Heart right ventricle (tissue), 16 donors: ENCODE results near the gene PTP4A1. TPM values are rescaled to one million over a fixed set of nuclear protein-coding genes. Genes with fewer than 3 reads are reported as not detected.

ENCODE experiments used
- ATAC-seq, 8 donors: fragments of 200-7000 bp; cut with Tn5 transposase; one replicate each; pipeline ENCODE4 v1.9.1; 2020; ENCODE audit warnings: mild to moderate bottlenecking in 8 of 8, moderate library complexity in 8 of 8, moderate number of reproducible peaks in 1 of 8
- DNase-seq, 2 donors: peaks; one replicate each; pipeline ENCODE4 v3.0.0-alpha.2; 2020
- H3K27ac ChIP-seq, 10 donors: fragments of 200-600 bp; sonication (generic) in 2 of 10; one replicate each; pipeline versions ENCODE4 v1.5.0 to v1.8.0; 2020 to 2022; ENCODE audit warnings: mild to moderate bottlenecking in 3 of 10
- H3K27me3 ChIP-seq, 7 donors: fragments of 200-600 bp; one replicate each; pipeline ENCODE4 v1.8.0; 2021 to 2022; ENCODE audit warnings: mild to moderate bottlenecking in 2 of 7
- H3K36me3 ChIP-seq, 9 donors: fragments of 200-600 bp; sonication (generic) in 1 of 9; one replicate each; pipeline versions ENCODE4 v1.5.0 to v1.8.0; 2020 to 2022; ENCODE audit warnings: mild to moderate bottlenecking in 2 of 9
- H3K4me1 ChIP-seq, 9 donors: fragments of 200-600 bp; sonication (generic) in 1 of 9; one replicate each; pipeline versions ENCODE4 v1.5.0 to v1.8.0; 2020 to 2022; ENCODE audit warnings: mild to moderate bottlenecking in 4 of 9
- H3K4me3 ChIP-seq, 10 donors: fragments of 200-600 bp; sonication (generic) in 2 of 10; one replicate each; pipeline versions ENCODE4 v1.5.0 to v1.8.0; 2020 to 2022; ENCODE audit warnings: mild to moderate bottlenecking in 7 of 10, moderate library complexity in 2 of 10
- H3K9me3 ChIP-seq, 11 donors: fragments of 200-600 bp in 10 of 11; sonication (generic) in 2 of 11; one replicate each; pipeline versions ENCODE4 v1.5.0 to v1.8.0; 2013 to 2022; ENCODE audit warnings: mild to moderate bottlenecking in 2 of 11, control low read depth in 1 of 11, moderate library complexity in 1 of 11
- CTCF ChIP-seq, 9 donors: fragments of 200-600 bp; sonication (generic) in 2 of 9; IDR thresholded peaks; one replicate each; pipeline versions ENCODE4 v1.5.0 to v1.8.0; 2021 to 2022; ENCODE audit warnings: antibody characterized with exemption in 9 of 9, mild to moderate bottlenecking in 5 of 9, moderate library complexity in 1 of 9
- WGBS, 2 donors: extraction: QIAGEN DNeasy Blood & Tissue Kit; methylation state at CpG; one replicate each; pipeline ENCODE4 v1.1.7; 2013; ENCODE audit warnings: inconsistent platforms in 1 of 2; 5-methylcytosine and 5-hydroxymethylcytosine counted together
- intact Hi-C, 10 donors: fragments of 100-400 bp; cut with DNase I; formaldehyde crosslinking; loops; one replicate each; pipeline versions ENCODE4 v1.11.1 to v1.14.2; 2022
- polyA plus RNA-seq, 2 donors: library from polyadenylated mRNA; stranded (reverse); fragments of 200-250 nt; gene quantifications; one replicate each; pipeline ENCODE4 v1.2.3, GENCODE V29; 2013
- total RNA-seq, 10 donors: library from RNA; stranded (reverse); fragmentation: NEBNext Ultra II Directional in 3 of 10; extraction: Animal tissue kit (Norgen Biotek cat#: 25700) in 3 of 10; gene quantifications; one replicate each; pipeline versions ENCODE4 v1.2.1 to v1.2.4, GENCODE V29; 2021 to 2023
- donor health status: Arrhythmogenic right ventricular cardiomyopathy.
- donor health status: ischemic (EF 13 %, LVEDD 7.1; RV severe dilation, severe dysfunction).
- donor health status: healthy with polysubstance abuse.
- donor health status: DM: no; HTN: yes; CAD: no.
- donor health status: DM: no; HTN: no; CAD: no.
- donor health status: ischemic (EF 25% LVEDD 6.9; RV normal size, moderate dysfunction).
- donor health status: ischemic (EF 25% LVEDD 5.7; RV mildly dilated, moderate dysfunction).
- donor health status: healthy.
- donor health status: DM: yes; HTN: yes; CAD: no.
- donor health status: Ischemic cardiomyopathy.
- donor health status: ischemic (EF 35%, LVEDD 5.7; RV mildly dilated, moderate dysfunction).
- donor health status: nonischemic (EF 11% LVEDD 7.7; RV severe dilation, severe dysfunction).
- donor health status: DM: yes; HTN: yes; CAD: no.
- donor health status: PGD.
- donor health status: ischemic (EF 29% LVEDD 5.4; RV normal size, mild dysfunction).
- donor health status: nonischemic (EF 23%, LVEDD 6.1; RV moderate dilation, normal function).

The PTP4A1 gene
- total and polyA plus RNA-seq, 12 donors = 2.6 to 69.9 (median 49.8) TPM

- ATAC-seq (no peak), DNase-seq (no peak)
- Histone ChIP-seq H3K4me3 (no peak overlapping the region), H3K36me3 (no peaks in the 10 kb centered on the region), H3K4me1 (no peaks in the 10 kb centered on the region), H3K27ac (no peak overlapping the region), H3K9me3 (no peaks in the 10 kb centered on the region), H3K27me3 (peaks cover 0 to 3% (median 0%) of the 10 kb centered on the region in 7 donors)
- intact Hi-C loops = no loop called here
- TF ChIP-seq CTCF (IDR thresholded peaks at IDR 0.05) = no peak
- WGBS, 2 donors = 77 to 78% methylated on average over 1 of the region's 1 CpG
Observed at GRCh38 chr6:63560801-63561287, 11.4 kb upstream of the PTP4A1 start.

- H3K4me1 ChIP-seq = no peaks in the 10 kb centered on the region
- H3K9me3 ChIP-seq = no peaks in the 10 kb centered on the region
- intact Hi-C loops = no loop called here
- DNase-seq = no peak
- no peaks in the 10 kb centered on the region for H3K36me3 ChIP-seq
- H3K27ac ChIP-seq = no peak overlapping the region
- no peak overlapping the region for H3K4me3 ChIP-seq
- WGBS, 2 donors = 59 to 62% methylated on average over 2 of the region's 2 CpGs
- no peaks in the 10 kb centered on the region for H3K27me3 ChIP-seq
- ATAC-seq = no peak
- no peak for TF ChIP-seq CTCF (IDR thresholded peaks at IDR 0.05)
Observed at GRCh38 chr6:63561288-63561687, 11.0 kb upstream of the PTP4A1 start.

GRCh38 chr6:63563235-63563634, 9.0 kb upstream of the PTP4A1 start:
- no peak for DNase-seq
- Histone ChIP-seq H3K9me3 (peaks cover 0 to 14% (median 0%) of the 10 kb centered on the region in 11 donors), H3K4me3 (no peak overlapping the region), H3K27ac (no peak overlapping the region), H3K36me3 (no peaks in the 10 kb centered on the region), H3K27me3 (no peaks in the 10 kb centered on the region), H3K4me1 (no peaks in the 10 kb centered on the region)
- no peak for TF ChIP-seq CTCF (IDR thresholded peaks at IDR 0.05)
- ATAC-seq = no peak
- 82 to 83% methylated on average over 1 of the region's 1 CpG for WGBS, 2 donors
- intact Hi-C loops = no loop called here

GRCh38 chr6:63565058-63565726, 7.1 kb upstream of the PTP4A1 start:
- TF ChIP-seq CTCF (IDR thresholded peaks at IDR 0.05) = no peak
- no peak overlapping the region for H3K27ac ChIP-seq
- no peak for ATAC-seq
- H3K27me3 ChIP-seq = no peaks in the 10 kb centered on the region
- H3K9me3 ChIP-seq = peaks cover 0 to 14% (median 0%) of the 10 kb centered on the region in 11 donors
- H3K4me3 ChIP-seq = no peak overlapping the region
- no peaks in the 10 kb centered on the region for H3K4me1 ChIP-seq
- intact Hi-C loops = no loop called here
- no peak for DNase-seq
- no peaks in the 10 kb centered on the region for H3K36me3 ChIP-seq
- WGBS, 2 donors = 85 to 87% methylated on average over 4 of the region's 4 CpGs
